GM12892 (cell line): ENCODE measurements around the gene LZTS2.

Source experiments
- POLR2A ChIP-seq: IDR thresholded peaks from 2 replicates; pipeline ENCODE4 v1.6.1; 2011; ENCODE audit warnings: low read depth, low read length, control low read depth
- POLR2AphosphoS5 ChIP-seq: IDR thresholded peaks from 2 replicates; pipeline ENCODE4 v1.6.1; 2011; ENCODE audit warnings: low read depth, low read length, control low read depth
- TAF1 ChIP-seq: IDR thresholded peaks from 2 replicates; pipeline ENCODE4 v1.6.1; 2011; ENCODE audit warnings: low read depth, mild to moderate bottlenecking, control low read depth, low read length, borderline replicate concordance

GRCh38 chr10:101013365-101013825 lies 13.8 kb downstream of the LZTS2 start:
- no peak for TF ChIP-seq TAF1
- TF ChIP-seq POLR2A: no peak
- no peak for TF ChIP-seq POLR2AphosphoS5
